Ovary (tissue), 9 donors: ENCODE measurements around the gene MSL1. TPM values are rescaled to one million over a fixed set of nuclear protein-coding genes. Genes with fewer than 3 reads are reported as not detected.
A peak's percentile ranks its signal among the peaks of the same experiment; 100 is the strongest.

ENCODE experiments used
- DNase-seq, 5 donors: peaks; one replicate each; pipeline ENCODE4 v3.0.0-alpha.2; 2019 to 2020
- H3K27ac ChIP-seq, 2 donors: fragments of 200-600 bp; one replicate each; pipeline versions ENCODE4 v1.5.1 to v1.8.0; 2019 to 2022
- H3K27me3 ChIP-seq: fragments of 200-600 bp; one replicate; pipeline ENCODE4 v1.8.0; 2022
- H3K36me3 ChIP-seq: fragments of 200-600 bp; sonication (generic); one replicate; pipeline ENCODE4 v1.5.1; 2019
- H3K4me1 ChIP-seq: one replicate; pipeline ENCODE4 v1.8.1; 2013; ENCODE audit warnings: mild to moderate bottlenecking, moderate library complexity; ENCODE audit not compliant: insufficient read depth
- H3K4me3 ChIP-seq: fragments of 200-600 bp; sonication (generic); one replicate; pipeline ENCODE4 v1.5.1; 2017
- H3K9me3 ChIP-seq, 2 donors: fragments of 200-600 bp in 1 of 2; sonication (generic) in 1 of 2; one replicate each; pipeline versions ENCODE4 v1.5.1 to v1.8.1; 2013 to 2019; ENCODE audit warnings: mild to moderate bottlenecking in 1 of 2, moderate library complexity in 1 of 2
- EP300 ChIP-seq: sonication (generic); formaldehyde crosslinking; IDR thresholded peaks from one replicate; pipeline ENCODE4 v1.6.1; 2017; ENCODE audit warnings: antibody characterized with exemption
- POLR2A ChIP-seq: fragments of 450-650 bp; IDR thresholded peaks from one replicate; pipeline ENCODE4 v1.6.1; 2017; ENCODE audit warnings: antibody characterized with exemption, mild to moderate bottlenecking, moderate library complexity
- WGBS, 3 donors: extraction: QIAGEN DNeasy Blood & Tissue Kit in 1 of 3; methylation state at CpG; one replicate each; pipeline versions ENCODE4 v1.1.5 to v1.1.7; 2013 to 2017; 5-methylcytosine and 5-hydroxymethylcytosine counted together
- intact Hi-C, 4 donors: fragments of 100-400 bp; cut with DNase I; formaldehyde crosslinking; loops; one replicate each; pipeline versions ENCODE4 v1.11.0 to v1.15.1; 2022 to 2023
- polyA plus RNA-seq, 2 donors: library from polyadenylated mRNA; stranded (reverse); fragments of 200-250 nt in 1 of 2; fragments of 350-450 nt in 1 of 2; fragmentation: Illumina TruSeq in 1 of 2; extraction: RNeasy Lipid Tissue Mini Kit (QIAGEN cat#74804) in 1 of 2; gene quantifications; one replicate each; pipeline ENCODE4 v1.2.3, GENCODE V29; 2013 to 2014
- total RNA-seq, 7 donors: library from RNA; depleted of rRNA in 2 of 7; stranded (reverse); fragments of >200 nt in 2 of 7; fragmentation: NEBNext Ultra II Directional in 3 of 7; extraction: Animal tissue kit (Norgen Biotek cat#: 25700) in 3 of 7; gene quantifications; one replicate each; pipeline versions ENCODE4 v1.1.0 to v1.2.4, GENCODE V29; 2016 to 2023
- TF ChIP-seq, protein P1 (sequence below), 3 donors: fragments of 450-650 bp in 2 of 3; fragments of 200-600 bp in 1 of 3; IDR thresholded peaks; one replicate each; pipeline versions ENCODE4 v1.5.1 to v1.8.0; 2016 to 2022; ENCODE audit warnings: antibody characterized with exemption in 3 of 3, mild to moderate bottlenecking in 1 of 3
- donor health status: DM: no; HTN: no; CAD: no; lungs with moderate emphysema.
- donor health status: DM: no; HTN: no; CAD: no.
- donor health status: Bipolar disorder and iron deficiency.
- donor health status: DM: yes; HTN: yes; CAD: no.
- donor health status: DM: no; HTN: no; CAD: no.
- donor health status: DM: yes; HTN: yes; CAD: no.

The MSL1 gene
- total and polyA plus RNA-seq, 9 donors: 59.6 to 122 (median 83.3) TPM

DNA sequence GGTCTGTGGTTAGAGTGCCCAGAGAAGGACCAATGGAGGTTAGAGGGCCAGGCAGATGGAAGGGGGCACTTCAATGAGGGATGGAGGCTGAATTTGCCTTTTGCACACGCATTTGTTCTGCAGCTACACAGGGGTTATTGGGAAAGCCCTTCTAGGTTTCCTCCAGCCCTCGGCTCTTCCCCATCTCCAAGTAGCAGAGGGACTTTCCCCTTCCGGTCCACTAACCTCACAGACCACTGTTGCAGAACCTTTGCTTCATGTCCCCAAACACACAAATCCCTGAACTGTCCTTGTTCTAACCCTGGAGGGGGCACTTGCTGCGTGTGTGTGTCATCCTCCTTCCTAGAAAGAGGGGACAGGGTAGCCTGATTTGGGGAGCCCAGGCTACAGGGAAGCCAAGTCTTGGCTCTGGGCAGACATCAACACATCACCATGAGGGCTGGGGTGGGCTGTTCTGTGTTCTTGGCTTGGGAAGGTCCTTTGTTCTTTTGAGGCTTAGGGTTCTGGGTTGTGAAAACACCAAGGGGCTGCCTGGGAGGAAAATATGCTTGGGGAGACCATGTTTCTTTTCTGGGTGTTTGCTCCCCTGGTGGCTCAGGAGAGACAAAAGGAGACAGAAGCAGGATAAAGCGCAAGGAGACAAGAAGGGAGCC, 14.1 kb upstream of the MSL1 start:
- no peaks in the 10 kb centered on the region for H3K36me3 ChIP-seq
- peaks cover 53% of the 10 kb centered on the region for H3K4me1 ChIP-seq
- WGBS, 3 donors: 29 to 43% (median 32%) methylated on average over 5 of the region's 5 CpGs
- no peaks in the 10 kb centered on the region for H3K27me3 ChIP-seq
- DNase-seq: peak in 3 of 5 donors; percentile 40 to 51 (median 43)
- H3K9me3 ChIP-seq: no peaks in the 10 kb centered on the region
- H3K27ac ChIP-seq: peak overlapping the region; percentile 89 to 91
- TF ChIP-seq POLR2A (no peak), EP300 (no peak)
- TF ChIP-seq, protein P1, sequence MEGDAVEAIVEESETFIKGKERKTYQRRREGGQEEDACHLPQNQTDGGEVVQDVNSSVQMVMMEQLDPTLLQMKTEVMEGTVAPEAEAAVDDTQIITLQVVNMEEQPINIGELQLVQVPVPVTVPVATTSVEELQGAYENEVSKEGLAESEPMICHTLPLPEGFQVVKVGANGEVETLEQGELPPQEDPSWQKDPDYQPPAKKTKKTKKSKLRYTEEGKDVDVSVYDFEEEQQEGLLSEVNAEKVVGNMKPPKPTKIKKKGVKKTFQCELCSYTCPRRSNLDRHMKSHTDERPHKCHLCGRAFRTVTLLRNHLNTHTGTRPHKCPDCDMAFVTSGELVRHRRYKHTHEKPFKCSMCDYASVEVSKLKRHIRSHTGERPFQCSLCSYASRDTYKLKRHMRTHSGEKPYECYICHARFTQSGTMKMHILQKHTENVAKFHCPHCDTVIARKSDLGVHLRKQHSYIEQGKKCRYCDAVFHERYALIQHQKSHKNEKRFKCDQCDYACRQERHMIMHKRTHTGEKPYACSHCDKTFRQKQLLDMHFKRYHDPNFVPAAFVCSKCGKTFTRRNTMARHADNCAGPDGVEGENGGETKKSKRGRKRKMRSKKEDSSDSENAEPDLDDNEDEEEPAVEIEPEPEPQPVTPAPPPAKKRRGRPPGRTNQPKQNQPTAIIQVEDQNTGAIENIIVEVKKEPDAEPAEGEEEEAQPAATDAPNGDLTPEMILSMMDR (IDR thresholded peaks at IDR 0.05): no peak
- intact Hi-C loops: loop anchor here in 2 of 4 donors (5.0 kb wide), 2 partner anchors 35 to 45 kb away; partner anchors contain the start of gene THRA (in 1 of the 2)
- no peak overlapping the region for H3K4me3 ChIP-seq

GRCh38 chr17:40108970-40109824, 12.6 kb upstream of the MSL1 start:
- Histone ChIP-seq H3K4me1 (peaks cover 46% of the 10 kb centered on the region), H3K27me3 (no peaks in the 10 kb centered on the region), H3K27ac (peak overlapping the region; percentile 89 to 91), H3K4me3 (no peak overlapping the region), H3K9me3 (no peaks in the 10 kb centered on the region), H3K36me3 (no peaks in the 10 kb centered on the region)
- intact Hi-C loops: loop anchor here in 2 of 4 donors (5.0 kb wide), 2 partner anchors 37 to 47 kb away; partner anchors contain the start of gene THRA (in 1 of the 2)
- peak in 3 of 5 donors; percentile 40 to 53 (median 43) for DNase-seq
- 91 to 92% (median 92%) methylated on average over 9 of the region's 9 CpGs for WGBS, 3 donors
- TF ChIP-seq EP300: no peak
- no peak for TF ChIP-seq POLR2A
- TF ChIP-seq, protein P1 (IDR thresholded peaks at IDR 0.05): peak in 1 of 3 donors; percentile 10

GRCh38 chr17:40110026-40110845, 11.5 kb upstream of the MSL1 start:
- peak overlapping the region; percentile 89 to 91 for H3K27ac ChIP-seq
- no peaks in the 10 kb centered on the region for H3K36me3 ChIP-seq
- peak in 4 of 5 donors; percentile 21 to 55 (median 50) for DNase-seq
- no peaks in the 10 kb centered on the region for H3K9me3 ChIP-seq
- H3K4me1 ChIP-seq: peaks cover 38% of the 10 kb centered on the region
- TF ChIP-seq EP300 (no peak), POLR2A (no peak)
- TF ChIP-seq, protein P1 (IDR thresholded peaks at IDR 0.05): no peak
- intact Hi-C loops: loop anchor here in 3 of 4 donors (5.0 to 10.0 kb wide), 5 partner anchors 38 to 93 kb away; partner anchors contain the start of genes CSF3 (in 1 of the 3) and THRA (in 1 of the 3)
- H3K4me3 ChIP-seq: no peak overlapping the region
- WGBS, 3 donors: 72 to 73% (median 73%) methylated on average over 3 of the region's 3 CpGs
- H3K27me3 ChIP-seq: no peaks in the 10 kb centered on the region
